Effector CD4-positive, alpha-beta T cell (primary cell): ENCODE results near the gene COL23A1.

Experiments used
- DNase-seq: peaks from one replicate; pipeline ENCODE4 v3.0.0-alpha.2; 2020

COL23A1 gene

GRCh38 chr5:178454821-178455479 is 135.2 kb downstream of the COL23A1 start:
- DNase-seq: no peak

DNA sequence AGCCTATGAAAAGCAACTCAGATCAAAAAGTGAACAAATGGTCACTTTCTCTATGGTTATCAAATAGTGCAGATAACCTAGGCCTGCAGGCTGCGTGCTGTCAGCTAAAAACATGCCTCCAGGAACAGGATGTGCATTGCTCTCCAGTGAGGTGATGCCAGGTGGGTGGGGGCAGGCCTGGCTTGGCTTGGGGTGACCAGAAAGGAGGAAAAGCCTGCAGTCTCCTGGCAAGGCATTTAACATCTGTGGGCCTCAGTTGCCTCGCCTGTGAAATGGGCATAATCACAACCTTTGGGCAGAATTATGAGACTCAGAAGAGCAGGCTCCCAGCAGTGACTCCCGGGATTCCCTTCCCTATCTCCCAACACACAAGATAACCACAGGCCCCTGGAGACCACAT is 135.9 kb downstream of the COL23A1 start:
- DNase-seq: no peak

GRCh38 chr5:178453224-178453623 is 137.0 kb downstream of the COL23A1 start:
- no peak for DNase-seq

GRCh38 chr5:178450121-178451028 is 139.8 kb downstream of the COL23A1 start:
- DNase-seq: no peak

GRCh38 chr5:178449163-178450070 is 140.8 kb downstream of the COL23A1 start:
- DNase-seq: no peak

DNA sequence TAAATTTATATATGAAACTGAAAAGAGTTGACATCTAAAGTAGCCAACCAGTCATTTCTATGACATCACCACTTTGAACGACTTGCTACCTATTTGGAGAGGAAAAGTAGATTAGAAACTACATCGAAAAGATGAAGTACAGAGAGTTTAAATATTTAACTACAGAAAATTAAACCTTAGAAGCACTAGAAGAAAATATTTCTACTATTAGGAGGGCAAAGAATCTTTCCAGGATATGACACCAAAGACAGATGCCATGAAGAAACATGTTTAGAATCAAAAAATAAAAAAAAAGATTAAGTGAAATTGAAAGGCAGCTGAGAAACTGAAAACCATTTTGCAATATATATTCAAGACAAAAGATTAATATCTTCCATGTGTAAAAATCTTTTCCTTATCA is 144.7 kb downstream of the COL23A1 start:
- no peak for DNase-seq

DNA sequence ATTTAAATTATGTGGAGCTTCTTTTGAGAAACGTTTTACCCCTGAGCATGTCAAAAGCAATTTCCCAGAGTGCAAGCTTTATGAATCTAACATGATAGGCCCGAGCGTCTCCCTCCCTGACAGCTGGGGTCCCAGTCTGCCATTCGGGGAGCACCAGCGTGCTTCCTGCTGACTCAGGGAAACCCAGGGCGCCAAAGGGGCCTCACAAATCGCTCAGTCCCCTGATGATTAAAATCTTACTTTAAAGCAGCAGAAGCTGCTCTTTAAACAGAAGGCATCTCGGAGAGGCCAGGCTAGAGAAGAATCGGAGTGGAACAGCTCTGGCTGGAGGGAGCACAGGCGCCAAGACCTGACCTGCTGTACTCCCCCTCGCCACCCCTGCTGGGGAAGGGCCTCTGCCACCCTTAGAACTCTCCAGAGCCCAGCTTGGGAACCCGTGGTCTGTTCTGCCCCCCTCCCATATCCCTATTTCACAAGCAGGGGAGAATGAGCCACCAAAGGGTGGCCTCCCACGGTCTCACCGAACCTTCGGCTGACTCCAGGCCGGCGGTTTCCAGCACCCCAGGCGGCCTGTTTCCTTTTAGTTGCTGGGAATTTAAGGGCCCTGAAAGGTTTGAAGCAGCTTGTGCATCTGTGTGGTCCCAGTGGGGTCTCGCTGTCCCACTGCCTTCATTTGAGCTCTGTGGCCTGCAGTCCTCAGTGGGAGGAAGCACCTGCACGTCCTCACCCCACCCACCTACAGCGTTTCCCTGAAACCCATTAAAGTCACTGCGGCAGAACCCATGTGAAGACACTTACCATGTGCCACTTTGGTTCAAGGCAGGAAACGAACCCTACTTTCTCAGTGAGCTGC is 147.6 kb downstream of the COL23A1 start:
- DNase-seq: no peak

GRCh38 chr5:178441486-178442270 is 148.5 kb downstream of the COL23A1 start:
- no peak for DNase-seq

GRCh38 chr5:178440181-178440580 is 150.0 kb downstream of the COL23A1 start:
- no peak for DNase-seq

GRCh38 chr5:178439493-178440180 is 150.6 kb downstream of the COL23A1 start:
- no peak for DNase-seq

DNA sequence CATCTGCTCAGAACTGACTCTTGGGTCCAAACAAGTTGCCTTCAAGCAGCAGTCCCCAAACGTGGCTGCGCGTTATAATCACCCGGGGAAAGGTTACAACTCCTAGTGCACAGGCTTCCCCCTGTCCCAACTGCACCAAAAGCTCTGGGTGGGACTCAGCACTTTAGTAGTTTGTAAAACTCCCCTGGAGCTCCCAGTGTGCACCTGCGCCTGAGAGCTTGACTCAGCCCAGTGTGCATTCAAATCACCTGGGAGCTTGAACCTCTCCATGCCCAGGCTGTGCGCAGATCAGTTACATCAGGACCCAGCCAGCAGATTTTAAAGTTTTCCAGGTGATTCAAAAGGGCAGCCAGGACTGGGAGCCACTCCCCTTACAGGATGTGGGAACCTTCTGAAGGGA is 151.4 kb downstream of the COL23A1 start:
- no peak for DNase-seq

DNA sequence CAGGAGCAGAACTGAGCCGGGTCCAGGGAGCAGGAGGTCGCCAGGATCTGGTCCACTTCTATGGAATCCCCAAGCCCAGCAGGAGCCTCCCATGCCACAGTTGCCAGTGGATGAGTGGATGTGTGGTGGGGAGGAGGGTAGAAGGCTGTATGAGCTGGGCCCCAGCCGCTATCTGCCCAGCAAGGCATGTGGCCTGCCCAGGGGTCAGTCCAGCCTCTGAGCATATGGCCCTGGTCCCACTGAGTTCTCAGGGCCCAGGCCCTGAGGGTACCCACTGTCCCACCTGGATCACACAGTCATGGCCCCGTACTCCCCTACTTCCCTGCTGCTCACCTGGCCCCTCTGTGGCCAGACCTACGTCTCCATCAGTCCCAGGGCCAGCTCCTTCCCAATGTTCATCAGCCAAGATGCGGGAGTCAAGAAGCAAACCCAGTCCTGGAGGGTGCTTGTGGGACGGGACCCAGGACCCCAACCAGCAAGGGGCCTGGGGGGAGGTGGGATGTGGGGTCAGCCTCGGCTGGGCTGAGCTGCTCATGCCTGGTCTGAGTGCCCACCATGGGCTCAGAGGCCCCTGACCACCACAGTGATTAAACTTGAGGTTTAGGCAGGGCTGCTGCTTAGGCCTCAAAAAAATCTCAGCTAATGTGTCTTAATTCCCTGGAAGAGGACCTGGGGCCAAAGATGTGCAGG is 152.7 kb downstream of the COL23A1 start:
- DNase-seq: no peak

DNA sequence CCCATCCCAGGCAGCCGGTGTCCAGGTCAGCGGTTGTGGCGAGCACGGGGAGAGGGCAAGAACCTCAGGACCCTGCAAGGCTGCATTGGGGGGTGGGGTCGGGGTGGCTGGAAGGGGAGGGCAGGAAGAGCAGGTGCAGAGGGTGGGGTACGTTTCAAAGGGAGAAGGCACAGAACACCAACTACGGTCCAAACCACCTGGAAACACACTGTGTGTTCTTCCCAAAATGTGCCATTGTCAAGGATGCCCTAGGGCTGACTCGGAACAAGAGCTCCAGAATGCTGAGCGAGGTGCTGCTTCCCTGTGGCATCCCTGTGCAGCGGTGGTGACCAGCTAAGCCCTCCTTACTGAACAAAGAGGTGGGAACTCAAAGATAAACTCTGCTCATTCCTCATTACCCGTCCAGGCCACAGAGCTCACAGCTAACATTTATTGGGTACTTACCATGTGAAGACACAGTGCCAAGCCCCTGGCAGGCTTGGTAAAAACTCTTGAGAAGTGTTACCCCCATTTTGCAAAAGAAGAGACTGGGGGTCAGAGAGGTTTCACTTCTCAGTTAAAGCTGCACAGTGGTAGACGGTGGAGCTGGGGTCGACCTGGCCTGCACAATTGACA is 153.8 kb downstream of the COL23A1 start:
- no peak for DNase-seq

- DNase-seq: no peak
These were observed 154.6 kb downstream of the COL23A1 start for GRCh38 chr5:178435321-178436238.

DNA sequence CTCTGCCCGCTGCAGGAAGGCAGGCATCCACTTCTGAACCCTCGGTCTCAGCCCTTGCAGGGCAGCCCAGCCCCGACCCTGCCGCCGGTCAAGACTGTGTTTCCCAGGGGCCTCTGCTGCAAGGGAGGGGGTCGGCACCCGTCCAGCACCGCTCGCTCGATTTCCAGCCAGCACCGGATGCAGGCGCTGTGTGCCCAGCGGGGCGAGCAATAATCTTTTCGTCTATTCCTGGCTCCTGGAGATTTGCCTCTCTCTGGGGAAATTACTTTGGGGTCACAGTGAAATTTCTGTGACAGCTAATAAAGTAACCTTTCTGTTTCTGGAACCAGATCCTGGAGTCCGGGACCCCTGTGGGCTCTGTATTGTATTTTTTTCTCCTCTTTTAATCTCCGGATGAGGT is 155.3 kb downstream of the COL23A1 start:
- no peak for DNase-seq

DNA sequence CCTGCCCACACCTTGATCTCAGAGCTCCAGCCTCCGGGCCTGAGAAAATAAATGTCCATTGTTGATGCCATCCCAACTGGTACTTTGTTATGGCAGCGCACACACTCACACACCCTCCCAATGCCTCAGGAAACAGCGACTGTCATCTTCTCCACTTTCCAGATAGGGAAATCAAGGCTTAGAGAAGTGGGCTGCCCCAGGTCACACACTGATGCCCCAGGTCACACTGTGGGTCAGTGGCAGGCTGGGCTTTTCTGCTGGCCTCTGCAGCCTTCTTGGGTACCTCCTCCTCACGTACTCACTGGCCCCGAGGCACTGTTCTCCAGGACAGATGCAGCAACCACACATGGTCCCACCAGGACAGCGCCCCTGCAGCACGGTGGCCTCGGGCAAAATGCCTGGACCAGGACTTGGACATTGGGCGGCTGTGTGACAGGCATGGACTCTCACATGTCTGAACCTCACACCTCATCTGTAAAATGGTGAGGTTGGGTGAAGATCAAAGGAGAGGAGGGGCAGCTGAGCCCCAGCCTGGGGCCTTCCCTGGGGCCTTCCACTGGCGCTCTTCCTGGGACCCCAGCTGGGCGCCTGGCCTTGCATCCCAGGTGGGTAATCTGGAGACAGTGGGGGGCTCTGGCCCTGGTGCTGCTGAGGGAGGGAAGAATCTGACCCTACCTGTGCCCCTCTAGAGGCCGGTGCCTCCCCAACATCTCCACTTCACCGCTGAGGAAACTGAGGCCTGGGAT is 156.0 kb downstream of the COL23A1 start:
- no peak for DNase-seq

DNA sequence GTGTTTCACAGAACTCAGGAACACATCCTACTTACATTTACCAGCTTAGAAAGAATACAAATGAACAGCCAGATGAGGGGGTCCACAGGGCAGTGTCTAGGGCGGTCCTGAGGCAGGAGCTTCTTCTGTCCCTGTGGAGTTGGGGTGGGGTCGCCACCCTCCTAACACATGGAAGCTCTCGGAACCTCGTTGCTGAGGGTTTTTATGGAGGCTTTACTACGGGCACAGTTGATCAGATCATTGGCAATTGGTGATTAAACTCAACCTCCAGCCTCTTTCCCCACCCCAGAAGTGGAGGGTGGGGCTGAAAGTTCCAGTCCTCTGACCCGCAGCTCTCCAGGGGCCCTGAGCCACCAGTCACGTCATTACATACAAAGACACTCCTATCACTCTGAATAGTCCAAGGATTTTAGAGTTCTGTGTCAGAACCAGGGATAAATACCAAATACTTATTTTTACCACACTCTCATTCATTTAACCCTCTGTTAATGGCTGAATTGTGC is 156.9 kb downstream of the COL23A1 start:
- no peak for DNase-seq
